GM23338 (cell line): ENCODE results near the gene TRIM32. TPM values are rescaled to one million over a fixed set of nuclear protein-coding genes. Genes with fewer than 3 reads are reported as not detected.

Experiments used
- ATAC-seq: fragments of 200-7000 bp; cut with Tn5 transposase; 3 replicates; pipeline ENCODE4 v1.9.1; 2020
- DNase-seq: peaks from one replicate; pipeline ENCODE4 v3.0.0-alpha.2; 2015; ENCODE audit warnings: low spot score
- H2AFZ ChIP-seq: fragments of 200-600 bp; sonication (generic); 2 replicates; pipeline ENCODE4 v1.8.0; 2016; ENCODE audit warnings: antibody characterized with exemption, mild to moderate bottlenecking, moderate library complexity
- H3F3A ChIP-seq: fragments of 200-600 bp; sonication (generic); replicated peaks from 2 replicates; pipeline ENCODE4 v1.8.0; 2017; ENCODE audit warnings: antibody characterized with exemption, mixed run types, low read depth
- H3K27ac ChIP-seq: fragments of 200-600 bp; sonication (generic); 2 replicates; pipeline ENCODE4 v1.6.1; 2016; ENCODE audit warnings: low read depth
- H3K27me3 ChIP-seq: fragments of 200-600 bp; sonication (generic); 2 replicates; pipeline ENCODE4 v1.8.0; 2016; ENCODE audit warnings: mild to moderate bottlenecking, mixed run types, moderate library complexity; ENCODE audit not compliant: insufficient read depth
- H3K36me3 ChIP-seq: fragments of 200-600 bp; sonication (generic); 2 replicates; pipeline ENCODE4 v1.8.0; 2016; ENCODE audit warnings: mild to moderate bottlenecking; ENCODE audit not compliant: insufficient read depth
- H3K4me1 ChIP-seq: fragments of 200-600 bp; sonication (generic); 2 replicates; pipeline ENCODE4 v1.8.0; 2016; ENCODE audit warnings: mild to moderate bottlenecking, moderate library complexity; ENCODE audit not compliant: insufficient read depth
- H3K4me2 ChIP-seq: fragments of 200-600 bp; sonication (generic); 2 replicates; pipeline ENCODE4 v1.7.1; 2017; ENCODE audit warnings: mixed run types
- H3K4me3 ChIP-seq: fragments of 200-600 bp; sonication (generic); 2 replicates; pipeline ENCODE4 v1.6.1; 2016; ENCODE audit warnings: mixed run types
- H3K79me2 ChIP-seq: fragments of 200-600 bp; sonication (generic); replicated peaks from 2 replicates; pipeline ENCODE4 v1.8.0; 2017; ENCODE audit warnings: mild to moderate bottlenecking; ENCODE audit not compliant: insufficient read depth
- H3K9me2 ChIP-seq: fragments of 200-600 bp; sonication (generic); 2 replicates; pipeline ENCODE4 v1.8.0; 2017; ENCODE audit not compliant: insufficient read depth
- H4K20me1 ChIP-seq: fragments of 200-600 bp; sonication (generic); replicated peaks from 2 replicates; pipeline ENCODE4 v1.8.0; 2017; ENCODE audit warnings: mild to moderate bottlenecking; ENCODE audit not compliant: insufficient read depth
- H3K27ac Mint-ChIP-seq: 2 replicates; pipeline ENCODE4 v1.8.0; 2020; ENCODE audit warnings: inconsistent platforms, mild to moderate bottlenecking, moderate library complexity, mixed read lengths
- H3K27me3 Mint-ChIP-seq: 3 replicates; pipeline ENCODE4 v1.8.0; 2022; ENCODE audit warnings: low read depth, mild to moderate bottlenecking, moderate library complexity, mixed read lengths, inconsistent platforms; ENCODE audit not compliant: insufficient read depth, poor library complexity
- H3K36me3 Mint-ChIP-seq: 3 replicates; pipeline ENCODE4 v1.8.0; 2021; ENCODE audit warnings: low read depth, mild to moderate bottlenecking, inconsistent platforms, moderate library complexity, mixed read lengths
- H3K4me1 Mint-ChIP-seq: 3 replicates; pipeline ENCODE4 v1.8.0; 2020; ENCODE audit warnings: mild to moderate bottlenecking, inconsistent platforms, mixed read lengths
- H3K4me3 Mint-ChIP-seq: 3 replicates; pipeline ENCODE4 v1.8.0; 2021; ENCODE audit warnings: moderate library complexity, mild to moderate bottlenecking, inconsistent platforms, mixed read lengths
- H3K9me3 Mint-ChIP-seq: 3 replicates; pipeline ENCODE4 v1.8.0; 2020; ENCODE audit warnings: moderate library complexity, mild to moderate bottlenecking, inconsistent platforms, mixed read lengths
- CREB1 ChIP-seq: fragments of 250-450 bp; sonication (Bioruptor Pico); IDR thresholded peaks from 2 replicates; pipeline ENCODE4 v1.5.0; 2020; ENCODE audit warnings: low read depth, mild to moderate bottlenecking, moderate library complexity
- ETS1 ChIP-seq: IDR thresholded peaks from 2 replicates; pipeline ENCODE4 v1.6.1; 2016; ENCODE audit warnings: antibody characterized with exemption
- EZH2 ChIP-seq: fragments of 200-600 bp; sonication (generic); IDR thresholded peaks from one replicate; pipeline ENCODE4 v1.8.0; 2017; ENCODE audit warnings: antibody characterized with exemption, mild to moderate bottlenecking, low read depth; ENCODE audit not compliant: unreplicated experiment
- JUNB ChIP-seq: IDR thresholded peaks from one replicate; pipeline ENCODE4 v1.6.1; 2016; ENCODE audit warnings: antibody characterized with exemption; ENCODE audit not compliant: unreplicated experiment
- NANOG ChIP-seq: IDR thresholded peaks from 2 replicates; pipeline ENCODE4 v1.6.1; 2016; ENCODE audit warnings: antibody characterized with exemption, borderline replicate concordance
- REST ChIP-seq: IDR thresholded peaks from one replicate; pipeline ENCODE4 v1.6.1; 2018; ENCODE audit warnings: antibody characterized with exemption; ENCODE audit not compliant: unreplicated experiment
- STAT1 ChIP-seq: IDR thresholded peaks from one replicate; pipeline ENCODE4 v1.6.1; 2016; ENCODE audit warnings: antibody characterized with exemption; ENCODE audit not compliant: unreplicated experiment
- ZNF114 ChIP-seq: fragments of 250-450 bp; sonication (Bioruptor Pico); IDR thresholded peaks from 2 replicates; pipeline ENCODE4 v1.5.0; 2020; ENCODE audit warnings: mild to moderate bottlenecking, moderate library complexity
- ZNF331 ChIP-seq: fragments of 250-450 bp; sonication (Bioruptor Pico); IDR thresholded peaks from 2 replicates; pipeline ENCODE4 v1.5.0; 2020; ENCODE audit warnings: low read depth, mild to moderate bottlenecking, moderate library complexity
- polyA plus RNA-seq: library from polyadenylated mRNA; unstranded; fragments of >200 nt; fragmentation: Nextera tagmentation; extraction: Ambion mirVana; gene quantifications from 2 replicates; pipeline ENCODE4 v1.2.1, GENCODE V29; 2016
- total RNA-seq: library from RNA; depleted of rRNA; stranded (reverse); fragments of >200 nt; shearing (Covaris generic); gene quantifications from 2 replicates; pipeline ENCODE4 v1.2.3, GENCODE V29; 2014
- TF ChIP-seq, protein P1 (sequence below): fragments of 250-450 bp; sonication (Bioruptor Pico); IDR thresholded peaks from 2 replicates; pipeline ENCODE4 v1.5.0; 2020; ENCODE audit warnings: mild to moderate bottlenecking, moderate library complexity

Gene TRIM32
- total and polyA plus RNA-seq, 2 experiments from 2014 or later: 6.7 to 16.3 TPM

DNA sequence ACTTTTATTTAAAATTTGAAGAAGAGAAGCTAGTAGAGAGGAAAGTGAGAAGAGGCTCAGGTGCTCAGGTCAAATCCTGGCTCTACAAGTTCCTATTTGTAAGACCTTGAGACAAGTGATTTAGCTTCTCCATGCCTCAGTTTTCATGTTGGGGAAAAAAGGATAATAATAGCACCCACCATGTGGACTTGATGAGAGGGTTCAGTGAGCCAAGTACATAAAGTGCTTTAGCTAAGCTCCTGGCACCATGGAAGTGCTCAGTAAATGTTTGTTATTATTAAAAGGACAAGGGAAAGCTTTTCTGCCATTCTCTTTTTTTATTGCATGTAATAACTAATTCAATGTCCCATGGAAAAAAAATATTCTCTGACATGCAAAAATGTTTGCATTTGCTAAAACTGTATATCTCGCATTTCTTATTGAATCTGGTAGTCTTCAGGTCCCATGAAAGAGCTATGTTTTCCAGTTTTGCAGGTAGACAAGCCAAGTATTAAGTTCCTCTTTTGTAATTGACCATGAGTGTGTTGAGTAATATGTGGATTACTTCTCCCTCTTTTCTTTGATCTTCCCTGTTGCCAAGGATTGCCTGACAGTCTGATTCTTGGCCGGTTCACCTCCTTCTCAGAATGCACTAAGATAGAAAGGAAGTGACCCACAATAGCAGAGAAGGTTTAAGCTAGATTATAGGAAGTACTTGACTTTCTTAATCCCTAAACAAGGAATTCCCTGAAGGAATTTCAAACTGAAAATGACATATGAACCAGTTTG lies 45.6 kb upstream of the TRIM32 start (continued):
- TF ChIP-seq, protein P1, sequence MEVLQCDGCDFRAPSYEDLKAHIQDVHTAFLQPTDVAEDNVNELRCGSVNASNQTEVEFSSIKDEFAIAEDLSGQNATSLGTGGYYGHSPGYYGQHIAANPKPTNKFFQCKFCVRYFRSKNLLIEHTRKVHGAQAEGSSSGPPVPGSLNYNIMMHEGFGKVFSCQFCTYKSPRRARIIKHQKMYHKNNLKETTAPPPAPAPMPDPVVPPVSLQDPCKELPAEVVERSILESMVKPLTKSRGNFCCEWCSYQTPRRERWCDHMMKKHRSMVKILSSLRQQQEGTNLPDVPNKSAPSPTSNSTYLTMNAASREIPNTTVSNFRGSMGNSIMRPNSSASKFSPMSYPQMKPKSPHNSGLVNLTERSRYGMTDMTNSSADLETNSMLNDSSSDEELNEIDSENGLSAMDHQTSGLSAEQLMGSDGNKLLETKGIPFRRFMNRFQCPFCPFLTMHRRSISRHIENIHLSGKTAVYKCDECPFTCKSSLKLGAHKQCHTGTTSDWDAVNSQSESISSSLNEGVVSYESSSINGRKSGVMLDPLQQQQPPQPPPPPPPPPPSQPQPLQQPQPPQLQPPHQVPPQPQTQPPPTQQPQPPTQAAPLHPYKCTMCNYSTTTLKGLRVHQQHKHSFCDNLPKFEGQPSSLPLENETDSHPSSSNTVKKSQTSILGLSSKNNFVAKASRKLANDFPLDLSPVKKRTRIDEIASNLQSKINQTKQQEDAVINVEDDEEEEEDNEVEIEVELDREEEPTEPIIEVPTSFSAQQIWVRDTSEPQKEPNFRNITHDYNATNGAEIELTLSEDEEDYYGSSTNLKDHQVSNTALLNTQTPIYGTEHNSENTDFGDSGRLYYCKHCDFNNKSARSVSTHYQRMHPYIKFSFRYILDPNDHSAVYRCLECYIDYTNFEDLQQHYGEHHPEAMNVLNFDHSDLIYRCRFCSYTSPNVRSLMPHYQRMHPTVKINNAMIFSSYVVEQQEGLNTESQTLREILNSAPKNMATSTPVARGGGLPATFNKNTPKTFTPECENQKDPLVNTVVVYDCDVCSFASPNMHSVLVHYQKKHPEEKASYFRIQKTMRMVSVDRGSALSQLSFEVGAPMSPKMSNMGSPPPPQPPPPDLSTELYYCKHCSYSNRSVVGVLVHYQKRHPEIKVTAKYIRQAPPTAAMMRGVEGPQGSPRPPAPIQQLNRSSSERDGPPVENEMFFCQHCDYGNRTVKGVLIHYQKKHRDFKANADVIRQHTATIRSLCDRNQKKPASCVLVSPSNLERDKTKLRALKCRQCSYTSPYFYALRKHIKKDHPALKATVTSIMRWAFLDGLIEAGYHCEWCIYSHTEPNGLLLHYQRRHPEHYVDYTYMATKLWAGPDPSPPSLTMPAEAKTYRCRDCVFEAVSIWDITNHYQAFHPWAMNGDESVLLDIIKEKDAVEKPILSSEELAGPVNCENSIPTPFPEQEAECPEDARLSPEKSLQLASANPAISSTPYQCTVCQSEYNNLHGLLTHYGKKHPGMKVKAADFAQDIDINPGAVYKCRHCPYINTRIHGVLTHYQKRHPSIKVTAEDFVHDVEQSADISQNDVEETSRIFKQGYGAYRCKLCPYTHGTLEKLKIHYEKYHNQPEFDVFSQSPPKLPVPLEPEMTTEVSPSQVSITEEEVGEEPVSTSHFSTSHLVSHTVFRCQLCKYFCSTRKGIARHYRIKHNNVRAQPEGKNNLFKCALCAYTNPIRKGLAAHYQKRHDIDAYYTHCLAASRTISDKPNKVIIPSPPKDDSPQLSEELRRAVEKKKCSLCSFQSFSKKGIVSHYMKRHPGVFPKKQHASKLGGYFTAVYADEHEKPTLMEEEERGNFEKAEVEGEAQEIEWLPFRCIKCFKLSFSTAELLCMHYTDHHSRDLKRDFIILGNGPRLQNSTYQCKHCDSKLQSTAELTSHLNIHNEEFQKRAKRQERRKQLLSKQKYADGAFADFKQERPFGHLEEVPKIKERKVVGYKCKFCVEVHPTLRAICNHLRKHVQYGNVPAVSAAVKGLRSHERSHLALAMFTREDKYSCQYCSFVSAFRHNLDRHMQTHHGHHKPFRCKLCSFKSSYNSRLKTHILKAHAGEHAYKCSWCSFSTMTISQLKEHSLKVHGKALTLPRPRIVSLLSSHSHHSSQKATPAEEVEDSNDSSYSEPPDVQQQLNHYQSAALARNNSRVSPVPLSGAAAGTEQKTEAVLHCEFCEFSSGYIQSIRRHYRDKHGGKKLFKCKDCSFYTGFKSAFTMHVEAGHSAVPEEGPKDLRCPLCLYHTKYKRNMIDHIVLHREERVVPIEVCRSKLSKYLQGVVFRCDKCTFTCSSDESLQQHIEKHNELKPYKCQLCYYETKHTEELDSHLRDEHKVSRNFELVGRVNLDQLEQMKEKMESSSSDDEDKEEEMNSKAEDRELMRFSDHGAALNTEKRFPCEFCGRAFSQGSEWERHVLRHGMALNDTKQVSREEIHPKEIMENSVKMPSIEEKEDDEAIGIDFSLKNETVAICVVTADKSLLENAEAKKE (CRISPR knock-in tag): no peak
- TF ChIP-seq ZNF114 (CRISPR knock-in tag) (no peak), EZH2 (no peak), ZNF331 (no peak), ETS1 (no peak), STAT1 (no peak), JUNB (no peak), NANOG (no peak)

GRCh38 chr9:116643691-116644090 lies 43.4 kb upstream of the TRIM32 start:
- Histone ChIP-seq H3K27me3 (no peaks in the 10 kb centered on the region), H3K4me3 (no peak overlapping the region), H3K4me2 (no peak overlapping the region), H2AFZ (no peak overlapping the region), H4K20me1 (no peaks in the 10 kb centered on the region), H3K4me1 (no peaks in the 10 kb centered on the region), H3K36me3 (no peaks in the 10 kb centered on the region), H3K27ac (no peak overlapping the region), H3K9me2 (no peaks in the 10 kb centered on the region), H3K79me2 (no peaks in the 10 kb centered on the region), H3F3A (no peaks in the 10 kb centered on the region)
- Mint-ChIP-seq H3K27me3 (no peaks in the 10 kb centered on the region), H3K9me3 (no peaks in the 10 kb centered on the region), H3K4me1 (no peaks in the 10 kb centered on the region), H3K27ac (no peak overlapping the region), H3K4me3 (no peak overlapping the region), H3K36me3 (no peaks in the 10 kb centered on the region)
- ATAC-seq: no peak
- DNase-seq: no peak
- TF ChIP-seq CREB1 (CRISPR knock-in tag): no peak
- TF ChIP-seq JUNB: no peak
- TF ChIP-seq ZNF331: no peak
- TF ChIP-seq REST: no peak
